Astrocyte of the hippocampus (primary cell): ENCODE results near the gene TSPAN10.

Experiments used
- DNase-seq: peaks from one replicate; pipeline ENCODE4 v3.0.0; 2011; ENCODE audit warnings: low read depth, low spot score

TSPAN10 gene

DNA sequence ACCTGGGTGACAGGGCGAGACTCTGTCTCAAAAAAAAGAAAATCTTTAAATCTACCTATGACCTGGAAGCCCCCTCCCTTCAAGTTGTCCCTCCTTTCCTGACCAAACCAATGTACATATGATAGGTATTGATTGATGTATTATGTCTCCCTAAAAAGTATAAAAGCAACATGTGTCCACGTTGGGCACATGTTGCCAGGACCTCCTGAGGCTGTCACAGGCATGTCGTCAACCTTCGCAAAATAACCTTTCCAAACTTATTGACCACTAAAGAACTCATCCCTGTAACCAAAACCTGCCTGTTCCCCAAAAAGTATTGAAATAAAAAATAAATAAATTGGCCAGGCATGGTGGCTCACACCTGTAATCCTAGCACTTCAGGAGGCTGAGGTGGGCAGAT lies 25.0 kb downstream of the TSPAN10 start:
- DNase-seq: no peak

DNA sequence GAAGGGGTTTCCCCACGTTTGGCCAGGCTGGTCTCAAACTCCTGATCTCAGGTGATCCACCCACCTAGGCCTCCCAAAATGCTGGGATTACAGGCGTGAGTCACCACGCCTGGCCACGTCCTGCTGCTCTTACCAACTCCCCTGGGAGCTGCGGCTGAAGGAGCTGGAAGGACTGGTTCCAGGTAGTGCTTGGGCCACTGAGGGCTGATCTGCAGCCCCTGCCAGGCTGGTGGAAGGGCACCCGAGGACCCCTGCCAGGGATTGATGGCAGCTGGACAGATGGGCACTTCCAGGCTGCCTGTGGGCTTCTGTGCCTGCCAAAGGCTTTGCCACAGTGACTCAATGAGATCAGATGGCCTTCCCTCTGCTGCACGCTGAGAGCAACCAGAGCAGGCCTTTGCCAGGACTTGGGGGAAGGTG lies 27.1 kb downstream of the TSPAN10 start:
- DNase-seq: no peak

DNA sequence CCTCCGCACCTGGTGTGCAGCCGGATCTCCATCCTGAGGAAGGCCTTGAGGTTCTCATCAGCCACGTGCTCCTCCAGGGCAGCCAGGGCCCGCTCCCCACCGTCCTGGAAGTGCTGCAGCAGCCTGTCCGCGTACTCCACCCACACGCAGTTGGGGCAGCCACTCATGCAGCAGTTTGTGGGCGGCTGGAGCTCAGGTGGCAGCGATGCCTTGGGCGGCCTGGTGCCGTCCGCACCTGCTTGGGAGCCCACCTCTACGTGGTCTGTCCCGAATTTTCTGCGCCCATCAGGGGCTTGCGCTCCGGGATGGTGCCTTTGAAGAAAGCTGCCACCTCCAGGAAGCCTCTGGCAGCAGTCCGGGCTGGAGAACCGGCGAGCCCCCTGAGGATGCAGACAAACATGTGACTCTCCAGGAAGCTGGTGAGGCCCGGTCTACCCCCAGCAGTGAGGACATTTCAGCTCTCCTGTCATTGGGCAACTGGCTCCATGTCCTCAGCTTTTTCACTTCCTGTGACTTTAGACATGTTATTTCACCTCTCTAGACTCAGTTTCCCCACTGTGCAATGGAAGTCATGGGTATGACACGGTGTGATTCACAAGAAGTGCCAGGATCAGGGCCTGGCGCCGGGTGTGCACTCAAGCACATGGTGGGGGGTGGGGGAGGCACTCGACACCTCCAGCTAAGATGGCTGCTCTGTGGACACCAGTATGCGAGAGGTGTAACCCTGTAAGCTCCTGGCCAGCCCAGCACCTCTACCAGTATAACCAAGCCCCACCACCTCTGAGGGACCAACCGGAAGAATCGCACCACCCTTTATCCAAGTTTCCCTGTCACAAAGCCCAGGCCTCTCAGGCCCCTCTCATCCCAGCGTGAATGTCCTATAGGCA lies 28.5 kb downstream of the TSPAN10 start:
- peak; percentile 32 for DNase-seq

- no peak for DNase-seq
Measured at GRCh38 chr17:81666092-81666341, 29.0 kb downstream of the TSPAN10 start.

GRCh38 chr17:81666342-81667191 lies 29.6 kb downstream of the TSPAN10 start, which contains the start of the genes CCDC137 and OXLD1:
Gene CCDC137 (plus strand): TSS chr17:81666737. CDS start chr17:81666767, 30 bp downstream.
Gene OXLD1 (minus strand): TSS chr17:81666605. CDS start chr17:81666577, 28 bp downstream.
- DNase-seq: peak; percentile 99

GRCh38 chr17:81667754-81668153 lies 30.8 kb downstream of the TSPAN10 start:
- DNase-seq: no peak

GRCh38 chr17:81672504-81672903 lies 35.5 kb downstream of the TSPAN10 start:
- no peak for DNase-seq

- DNase-seq: no peak
Measured at GRCh38 chr17:81672954-81673353, 36.0 kb downstream of the TSPAN10 start.

DNA sequence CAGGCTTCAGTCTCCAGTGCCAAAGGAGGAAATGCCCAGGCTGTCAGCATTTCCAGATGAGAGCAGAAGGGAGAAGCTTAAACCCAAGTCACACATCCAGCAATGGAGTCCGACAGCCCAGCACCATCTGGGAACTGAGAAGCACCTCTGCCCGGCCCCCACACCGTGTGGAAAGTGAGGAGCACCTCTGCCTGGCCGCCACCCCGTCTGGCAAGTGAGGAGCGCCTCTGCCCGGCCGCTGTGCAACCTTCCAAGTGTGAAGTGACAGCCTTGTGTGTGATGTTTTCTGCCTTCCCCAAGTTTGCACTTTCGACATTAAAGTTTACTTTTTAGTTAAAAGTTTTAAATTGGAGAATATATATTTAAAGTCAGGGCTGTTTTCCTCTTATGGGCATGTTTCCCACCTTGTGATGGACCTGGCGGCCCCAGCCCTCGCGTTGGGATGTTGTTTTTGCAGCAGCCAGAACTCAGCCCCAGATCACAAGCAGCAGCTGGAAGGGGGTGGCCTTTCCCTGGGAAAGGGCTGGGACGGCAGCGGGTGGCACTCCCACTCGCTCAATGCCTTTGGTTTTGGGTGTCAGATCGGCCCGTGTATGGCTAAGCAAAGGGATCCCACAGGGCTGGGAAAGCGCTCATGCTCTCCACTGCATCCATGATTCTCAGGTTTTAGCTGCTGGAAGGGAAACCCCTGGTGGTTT lies 36.7 kb downstream of the TSPAN10 start:
- DNase-seq: no peak

- DNase-seq: peak; percentile 44
Measured at GRCh38 chr17:81675515-81676221, 38.7 kb downstream of the TSPAN10 start.

DNA sequence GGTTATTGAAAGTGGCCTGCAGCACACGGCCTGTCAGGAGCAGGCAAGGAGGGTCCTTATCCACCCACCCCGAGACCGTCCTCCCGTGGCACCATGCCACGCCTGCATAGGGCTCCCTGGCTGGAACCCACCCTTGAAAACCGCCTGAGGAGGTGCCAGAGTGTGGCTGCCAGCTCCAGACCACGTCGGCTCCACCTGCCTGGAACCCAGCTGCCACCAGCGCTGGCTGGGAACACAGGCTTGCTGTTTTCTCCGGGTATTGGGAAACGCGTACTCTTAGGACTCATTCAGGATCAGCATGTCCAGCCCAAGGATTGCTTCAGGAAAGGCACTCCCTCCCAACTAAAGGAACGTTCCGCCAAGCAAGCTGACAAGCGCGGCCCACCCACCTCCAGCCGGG lies 39.9 kb downstream of the TSPAN10 start:
- DNase-seq: no peak

GRCh38 chr17:81680150-81680549 lies 43.2 kb downstream of the TSPAN10 start:
- no peak for DNase-seq

DNA sequence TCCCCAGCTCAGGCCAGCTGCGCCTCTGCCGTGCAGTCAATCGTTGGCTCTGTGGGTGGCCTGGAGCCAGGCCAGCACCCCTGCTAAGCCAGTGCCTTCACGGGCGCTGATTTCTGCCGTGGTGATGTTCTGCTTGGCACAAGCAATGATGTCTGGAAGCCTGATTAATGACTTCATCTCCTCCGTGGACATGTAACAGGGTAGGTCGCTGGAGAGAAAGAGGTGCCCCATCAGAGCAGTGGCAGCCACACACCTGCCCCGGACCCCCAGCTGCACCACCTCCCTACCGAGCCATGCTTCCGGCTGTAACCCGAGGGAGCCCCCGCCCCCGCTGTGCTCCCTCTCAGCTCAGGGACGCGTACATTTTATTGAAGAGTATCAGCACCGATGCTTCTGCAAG lies 44.7 kb downstream of the TSPAN10 start:
- DNase-seq: peak; percentile 54

GRCh38 chr17:81682565-81683207 lies 45.7 kb downstream of the TSPAN10 start:
- DNase-seq: no peak

DNA sequence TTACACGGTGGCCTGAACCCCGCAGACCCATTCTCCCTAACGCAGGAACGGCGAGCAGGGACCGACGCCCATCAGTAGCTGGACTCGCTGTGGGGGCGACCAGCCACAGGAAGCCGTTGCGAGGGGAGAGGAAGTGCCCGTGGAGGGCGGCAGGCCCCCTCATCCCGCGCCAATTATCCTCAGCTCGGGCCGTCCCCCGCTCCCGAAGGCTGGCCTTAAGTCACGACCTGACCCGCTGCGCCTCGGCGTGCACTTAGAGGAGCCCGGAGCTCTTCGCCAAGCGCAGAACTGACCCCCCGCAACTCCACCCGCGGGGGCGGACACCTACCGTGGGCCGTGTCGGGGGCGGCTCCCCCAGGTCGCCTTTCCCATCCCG lies 46.2 kb downstream of the TSPAN10 start:
- no peak for DNase-seq

- peak; percentile 100 for DNase-seq
Measured at GRCh38 chr17:81683584-81684441, 46.8 kb downstream of the TSPAN10 start, which contains the start of the genes ARL16 and HGS. Gene ARL16 (minus strand): TSS chr17:81683797. CDS start chr17:81683753, 44 bp downstream. Gene HGS (plus strand): TSS chr17:81684011. CDS start chr17:81684067, 56 bp downstream.

DNA sequence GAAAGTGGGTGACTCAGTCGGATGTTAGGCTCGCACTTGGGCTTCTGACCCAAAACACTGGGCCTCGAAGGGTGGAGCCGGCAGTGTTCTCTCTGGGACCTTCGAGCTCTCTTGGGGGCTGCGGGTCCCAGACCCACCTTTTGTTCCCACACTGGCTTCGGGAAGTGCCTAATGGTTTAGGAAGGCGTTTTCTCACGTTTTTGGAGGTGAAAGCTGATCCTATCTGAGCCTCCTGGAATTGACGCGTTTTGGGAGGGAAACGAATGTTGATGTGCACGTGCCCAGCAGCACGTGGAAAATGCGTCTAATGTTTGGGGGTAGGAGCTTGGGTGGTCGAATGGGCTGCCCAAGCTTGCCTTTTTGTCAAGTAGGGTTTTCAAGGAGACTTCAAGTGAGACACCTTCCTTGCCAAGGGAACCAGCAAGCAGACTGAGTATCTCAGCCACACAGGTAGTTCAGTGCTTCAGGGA lies 47.5 kb downstream of the TSPAN10 start:
- DNase-seq: no peak

- peak; percentile 66 for DNase-seq
Measured at GRCh38 chr17:81685108-81685507, 48.1 kb downstream of the TSPAN10 start.

GRCh38 chr17:81686614-81687013 lies 49.6 kb downstream of the TSPAN10 start:
- no peak for DNase-seq
